Measurements from ENCODE around the gene DGKI.

DNA sequence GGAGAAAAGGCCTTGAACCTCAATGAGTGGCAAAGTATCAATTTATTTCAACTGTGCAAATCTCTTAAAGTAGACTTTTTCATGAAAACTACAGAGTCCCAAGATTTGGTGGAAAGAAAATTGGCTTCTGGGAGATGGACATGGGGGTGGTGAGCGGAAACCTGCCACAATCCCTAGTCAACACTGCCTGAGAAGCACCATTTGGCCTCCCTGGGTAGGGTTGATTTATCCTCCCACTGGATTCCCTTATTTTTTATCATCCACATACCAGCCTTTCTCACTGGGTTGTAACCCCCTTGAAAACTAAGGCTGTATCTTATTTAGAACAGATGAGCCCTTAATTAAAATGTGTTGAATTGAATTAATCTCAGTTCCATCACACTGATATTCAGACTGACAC is 401.5 kb downstream of the DGKI start:
- TF ChIP-seq, protein P1, sequence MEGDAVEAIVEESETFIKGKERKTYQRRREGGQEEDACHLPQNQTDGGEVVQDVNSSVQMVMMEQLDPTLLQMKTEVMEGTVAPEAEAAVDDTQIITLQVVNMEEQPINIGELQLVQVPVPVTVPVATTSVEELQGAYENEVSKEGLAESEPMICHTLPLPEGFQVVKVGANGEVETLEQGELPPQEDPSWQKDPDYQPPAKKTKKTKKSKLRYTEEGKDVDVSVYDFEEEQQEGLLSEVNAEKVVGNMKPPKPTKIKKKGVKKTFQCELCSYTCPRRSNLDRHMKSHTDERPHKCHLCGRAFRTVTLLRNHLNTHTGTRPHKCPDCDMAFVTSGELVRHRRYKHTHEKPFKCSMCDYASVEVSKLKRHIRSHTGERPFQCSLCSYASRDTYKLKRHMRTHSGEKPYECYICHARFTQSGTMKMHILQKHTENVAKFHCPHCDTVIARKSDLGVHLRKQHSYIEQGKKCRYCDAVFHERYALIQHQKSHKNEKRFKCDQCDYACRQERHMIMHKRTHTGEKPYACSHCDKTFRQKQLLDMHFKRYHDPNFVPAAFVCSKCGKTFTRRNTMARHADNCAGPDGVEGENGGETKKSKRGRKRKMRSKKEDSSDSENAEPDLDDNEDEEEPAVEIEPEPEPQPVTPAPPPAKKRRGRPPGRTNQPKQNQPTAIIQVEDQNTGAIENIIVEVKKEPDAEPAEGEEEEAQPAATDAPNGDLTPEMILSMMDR (tag by site-specific recombination; IDR thresholded peaks at IDR 0.05) = no peak
- no peak for TF ChIP-seq ZNF16 (tag by site-specific recombination; IDR thresholded peaks at IDR 0.05; ENCODE audit: low read depth)
